Skin of body (tissue), 3 donors: ENCODE results near the gene OPRD1. TPM values are rescaled to one million over a fixed set of nuclear protein-coding genes. Genes with fewer than 3 reads are reported as not detected.

Experiments
- DNase-seq: peaks from one replicate; lab custom pipeline; 2025; lab: John Stamatoyannopoulos, UW
- small RNA-seq: library from RNA; depleted of rRNA; stranded (forward); fragments of <200 nt; gene quantifications from one replicate; pipeline ENCODE3, GENCODE V24; 2014; ENCODE audit warnings: low replicate concordance
- total RNA-seq: library from RNA; depleted of rRNA; stranded (reverse); fragments of >200 nt; gene quantifications from one replicate; pipeline ENCODE4 v1.2.3, GENCODE V29; 2014

Gene OPRD1
- total RNA-seq, 1 donor from 2014 or later = 0.20 TPM

GRCh38 chr1:28905921-28906666, 94.1 kb downstream of the OPRD1 start:
- DNase-seq = no peak

- no peak for DNase-seq
Measured at GRCh38 chr1:28909198-28909597, 97.2 kb downstream of the OPRD1 start.

GRCh38 chr1:28910379-28911115, 98.6 kb downstream of the OPRD1 start:
- DNase-seq = no peak

GRCh38 chr1:28913786-28914227, 101.8 kb downstream of the OPRD1 start:
- DNase-seq = no peak

GRCh38 chr1:28914228-28915030, 102.5 kb downstream of the OPRD1 start, which contains the start of gene EPB41:
TSS of gene EPB41 (plus strand) at chr1:28914569. CDS start at chr1:28987438, 72,869 bp downstream.
- peak; percentile 90 for DNase-seq

GRCh38 chr1:28915031-28915895, 103.3 kb downstream of the OPRD1 start:
- no peak for DNase-seq

GRCh38 chr1:28917757-28918118, 105.8 kb downstream of the OPRD1 start:
- DNase-seq = no peak

Small RNA genes lying within 50 kb of the gene (small RNA-seq; reads per million reads assigned to genes)
- not detected for gene RF00019

Other genes with a start within 250 kb of the OPRD1 start
- 6.4 TPM for gene RAB42, start 219.9 kb upstream of the OPRD1 start, total RNA-seq
- 26.2 TPM for gene TAF12, start 169.1 kb upstream of the OPRD1 start, total RNA-seq
- not detected for gene RNU11, start 163.6 kb upstream of the OPRD1 start, total RNA-seq
- gene GMEB1, start 143.4 kb upstream of the OPRD1 start, total RNA-seq = 8.8 TPM
- gene YTHDF2, start 75.2 kb upstream of the OPRD1 start, total RNA-seq = 55.9 TPM
- gene EPB41, start 102.4 kb downstream of the OPRD1 start, total RNA-seq = 56.9 TPM